Measurements from ENCODE around the gene CSF1R. TPM values are rescaled to one million over a fixed set of nuclear protein-coding genes. Genes with fewer than 3 reads are reported as not detected.

CSF1R gene
- total RNA-seq, 1 donor from 2014 or later: 0.27 TPM

DNA sequence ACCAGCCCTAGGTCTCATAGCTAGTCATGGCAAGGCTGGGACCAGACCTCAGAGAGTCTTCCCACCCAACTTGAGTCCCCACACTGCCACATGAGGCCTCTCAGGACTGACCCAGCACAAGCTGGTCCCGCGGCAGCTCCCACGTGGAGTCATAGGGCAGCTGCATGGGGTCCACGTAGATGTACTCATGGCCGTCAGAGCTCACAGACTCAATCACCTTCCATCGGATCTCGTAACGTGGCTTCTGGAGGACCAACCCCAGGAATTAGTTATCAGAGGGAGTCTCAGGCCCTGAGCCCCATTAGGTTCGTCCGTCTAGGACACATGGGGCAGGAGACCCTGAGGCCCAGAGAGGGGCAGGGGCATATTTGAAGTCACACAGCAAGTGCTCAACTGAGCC lies 39.0 kb upstream of the CSF1R start:
- no peak for DNase-seq (ENCODE audit: low spot score)
- no peaks in the 10 kb centered on the region for H3K9me3 Mint-ChIP-seq
- no peak overlapping the region for H3K27ac Mint-ChIP-seq
- H3K4me3 Mint-ChIP-seq (ENCODE audit: low read depth): no peak overlapping the region
- no peaks in the 10 kb centered on the region for H3K27me3 Mint-ChIP-seq (ENCODE audit: low read depth)
- H3K4me1 Mint-ChIP-seq (ENCODE audit: low read depth): peaks cover 1% of the 10 kb centered on the region
- H3K36me3 Mint-ChIP-seq (ENCODE audit: low read depth): no peaks in the 10 kb centered on the region
- intact Hi-C loops (cut with micrococcal nuclease): no loop called here

DNA sequence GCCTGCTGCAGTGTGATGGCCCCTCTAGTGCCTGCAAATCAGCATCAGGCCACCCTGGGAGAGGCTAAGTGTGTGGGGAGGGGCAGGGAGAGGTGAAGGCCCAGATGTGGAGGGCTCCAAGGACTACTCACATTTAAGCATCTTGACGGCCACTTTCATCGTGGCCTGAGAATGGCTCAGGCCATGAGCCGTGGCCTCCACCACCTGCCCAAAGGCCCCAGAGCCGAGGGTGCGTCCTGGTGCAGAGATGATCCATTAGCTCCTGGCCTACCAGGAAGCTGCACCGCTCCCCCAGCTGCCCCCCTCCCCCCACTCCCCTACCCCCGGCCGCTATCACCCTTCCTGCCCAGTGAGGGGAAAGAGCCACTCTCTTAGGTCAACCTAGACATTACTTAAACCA lies 38.2 kb upstream of the CSF1R start:
- Mint-ChIP-seq H3K36me3 (ENCODE audit: low read depth) (no peaks in the 10 kb centered on the region), H3K4me3 (ENCODE audit: low read depth) (no peak overlapping the region), H3K27me3 (ENCODE audit: low read depth) (no peaks in the 10 kb centered on the region), H3K4me1 (ENCODE audit: low read depth) (peaks cover 1% of the 10 kb centered on the region), H3K27ac (no peak overlapping the region), H3K9me3 (no peaks in the 10 kb centered on the region)
- intact Hi-C loops (cut with micrococcal nuclease): no loop called here
- no peak for DNase-seq (ENCODE audit: low spot score)

DNA sequence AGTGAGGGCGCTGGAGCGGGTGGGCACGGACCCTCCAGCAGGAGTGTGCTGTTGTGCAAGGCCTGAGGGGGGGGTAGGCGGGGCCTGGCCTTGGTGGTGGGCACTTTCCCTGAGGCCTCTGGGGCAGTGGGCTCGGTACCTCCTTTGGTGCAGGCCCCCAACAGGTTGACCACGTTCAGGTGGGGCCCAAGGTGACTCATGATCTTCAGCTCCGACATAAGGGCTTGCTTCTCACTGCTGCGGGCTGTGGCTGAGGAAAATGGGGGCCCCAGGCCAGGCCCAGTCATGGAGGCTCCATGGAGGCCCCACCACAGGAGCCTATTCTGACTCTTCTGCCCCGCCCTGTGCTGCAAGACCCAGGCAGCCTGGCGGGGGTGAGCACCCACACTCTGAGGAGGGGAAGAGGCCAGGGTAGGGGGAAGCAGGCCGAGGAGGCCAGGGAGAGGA lies 37.8 kb upstream of the CSF1R start:
- intact Hi-C loops (cut with micrococcal nuclease): no loop called here
- Mint-ChIP-seq H3K27me3 (ENCODE audit: low read depth) (no peaks in the 10 kb centered on the region), H3K4me1 (ENCODE audit: low read depth) (peaks cover 1% of the 10 kb centered on the region), H3K27ac (no peak overlapping the region), H3K9me3 (no peaks in the 10 kb centered on the region), H3K4me3 (ENCODE audit: low read depth) (no peak overlapping the region), H3K36me3 (ENCODE audit: low read depth) (no peaks in the 10 kb centered on the region)
- DNase-seq (ENCODE audit: low spot score): no peak

DNA sequence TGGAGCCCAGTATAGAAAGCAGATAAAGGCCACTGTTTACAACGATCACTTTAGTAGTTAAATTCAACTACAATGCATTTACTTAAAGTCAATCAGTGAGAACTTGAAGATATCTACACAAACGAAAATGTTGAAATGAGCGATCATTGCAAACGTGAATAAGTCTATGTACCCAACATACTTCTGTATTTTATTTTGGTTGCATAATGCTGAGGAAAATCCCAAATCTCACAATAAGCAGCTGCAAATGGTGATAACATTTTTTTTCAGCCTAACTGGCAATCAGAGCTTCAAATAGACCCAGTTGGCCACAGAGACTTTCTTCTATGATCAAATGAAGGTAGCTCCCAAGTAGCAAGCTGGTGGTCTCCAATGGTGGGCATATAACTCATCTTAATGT lies 37.2 kb upstream of the CSF1R start:
- intact Hi-C loops (cut with micrococcal nuclease): no loop called here
- peaks cover 1% of the 10 kb centered on the region for H3K4me1 Mint-ChIP-seq (ENCODE audit: low read depth)
- no peaks in the 10 kb centered on the region for H3K27me3 Mint-ChIP-seq (ENCODE audit: low read depth)
- no peak overlapping the region for H3K4me3 Mint-ChIP-seq (ENCODE audit: low read depth)
- no peak overlapping the region for H3K27ac Mint-ChIP-seq
- no peaks in the 10 kb centered on the region for H3K36me3 Mint-ChIP-seq (ENCODE audit: low read depth)
- H3K9me3 Mint-ChIP-seq: no peaks in the 10 kb centered on the region
- DNase-seq (ENCODE audit: low spot score): no peak

DNA sequence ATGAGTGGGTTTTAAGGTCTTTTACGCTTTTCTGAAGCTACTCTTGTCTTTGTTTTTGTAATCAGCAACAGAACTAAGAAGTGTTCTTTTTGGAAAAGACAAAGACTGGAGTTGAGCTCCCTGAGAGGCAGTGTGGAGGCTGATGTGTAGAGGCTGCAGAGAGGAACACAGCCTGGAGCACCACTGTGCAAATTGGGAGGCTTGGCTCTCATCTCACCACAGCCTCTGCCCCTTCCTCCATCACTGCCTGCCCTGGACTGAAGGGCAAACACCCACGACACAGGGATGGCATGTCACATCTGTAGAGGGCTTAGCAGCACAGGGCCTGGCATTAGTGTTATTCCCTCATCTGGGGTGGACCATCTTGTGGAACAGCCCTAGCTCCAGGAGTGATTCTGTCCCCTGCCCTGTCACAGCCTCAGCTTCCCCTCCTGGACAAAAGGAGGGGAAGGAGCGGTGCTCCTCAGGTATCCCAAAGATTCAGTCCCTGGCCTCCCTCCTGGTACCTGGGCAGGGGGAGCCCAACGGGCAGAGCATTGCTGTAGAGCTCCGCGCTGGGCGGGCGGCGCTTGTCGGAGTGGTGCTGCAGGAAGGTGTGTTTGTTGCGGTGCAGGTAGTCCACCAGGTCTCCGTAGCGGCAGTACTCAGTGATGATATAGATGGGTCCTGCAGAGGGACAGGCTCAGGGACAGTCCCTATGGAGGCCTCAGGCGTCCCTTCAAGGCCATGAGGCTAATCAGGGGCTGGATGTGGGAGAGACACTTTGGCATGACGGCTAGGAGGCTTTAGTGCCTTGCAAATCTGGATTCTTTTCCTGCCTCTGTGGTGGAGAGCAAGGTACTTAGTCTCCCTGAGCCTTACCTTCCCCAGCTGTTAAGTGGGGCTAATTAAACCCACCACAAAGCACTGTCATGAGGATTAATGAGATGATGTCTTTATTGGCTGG lies 36.5 kb upstream of the CSF1R start:
- intact Hi-C loops (cut with micrococcal nuclease): no loop called here
- Mint-ChIP-seq H3K4me3 (ENCODE audit: low read depth) (no peak overlapping the region), H3K36me3 (ENCODE audit: low read depth) (no peaks in the 10 kb centered on the region), H3K4me1 (ENCODE audit: low read depth) (peaks cover 1% of the 10 kb centered on the region), H3K9me3 (no peaks in the 10 kb centered on the region), H3K27me3 (ENCODE audit: low read depth) (no peaks in the 10 kb centered on the region), H3K27ac (no peak overlapping the region)
- no peak for DNase-seq (ENCODE audit: low spot score)

DNA sequence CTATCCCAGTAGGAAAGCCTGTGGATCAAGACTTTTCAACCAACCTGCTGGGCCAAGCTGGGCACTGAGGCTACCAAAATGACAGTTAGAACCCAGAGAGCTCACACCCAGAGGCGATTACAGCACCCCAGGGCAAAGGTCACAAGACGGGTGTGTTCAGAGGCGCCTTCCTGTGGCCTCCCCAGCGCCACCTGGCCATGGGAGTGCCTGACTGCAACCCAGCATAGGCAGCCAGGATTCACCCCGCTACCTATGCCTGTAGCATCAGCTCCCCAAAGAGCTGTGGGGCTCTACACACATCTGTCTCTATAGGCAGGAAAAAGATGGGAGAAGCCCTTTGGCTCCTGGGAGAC lies 35.8 kb upstream of the CSF1R start:
- no peaks in the 10 kb centered on the region for H3K9me3 Mint-ChIP-seq
- H3K4me1 Mint-ChIP-seq (ENCODE audit: low read depth): peaks cover 1% of the 10 kb centered on the region
- peak; percentile 28 for DNase-seq (ENCODE audit: low spot score)
- no peak overlapping the region for H3K4me3 Mint-ChIP-seq (ENCODE audit: low read depth)
- H3K27ac Mint-ChIP-seq: no peak overlapping the region
- intact Hi-C loops (cut with micrococcal nuclease): no loop called here
- no peaks in the 10 kb centered on the region for H3K36me3 Mint-ChIP-seq (ENCODE audit: low read depth)
- no peaks in the 10 kb centered on the region for H3K27me3 Mint-ChIP-seq (ENCODE audit: low read depth)

DNA sequence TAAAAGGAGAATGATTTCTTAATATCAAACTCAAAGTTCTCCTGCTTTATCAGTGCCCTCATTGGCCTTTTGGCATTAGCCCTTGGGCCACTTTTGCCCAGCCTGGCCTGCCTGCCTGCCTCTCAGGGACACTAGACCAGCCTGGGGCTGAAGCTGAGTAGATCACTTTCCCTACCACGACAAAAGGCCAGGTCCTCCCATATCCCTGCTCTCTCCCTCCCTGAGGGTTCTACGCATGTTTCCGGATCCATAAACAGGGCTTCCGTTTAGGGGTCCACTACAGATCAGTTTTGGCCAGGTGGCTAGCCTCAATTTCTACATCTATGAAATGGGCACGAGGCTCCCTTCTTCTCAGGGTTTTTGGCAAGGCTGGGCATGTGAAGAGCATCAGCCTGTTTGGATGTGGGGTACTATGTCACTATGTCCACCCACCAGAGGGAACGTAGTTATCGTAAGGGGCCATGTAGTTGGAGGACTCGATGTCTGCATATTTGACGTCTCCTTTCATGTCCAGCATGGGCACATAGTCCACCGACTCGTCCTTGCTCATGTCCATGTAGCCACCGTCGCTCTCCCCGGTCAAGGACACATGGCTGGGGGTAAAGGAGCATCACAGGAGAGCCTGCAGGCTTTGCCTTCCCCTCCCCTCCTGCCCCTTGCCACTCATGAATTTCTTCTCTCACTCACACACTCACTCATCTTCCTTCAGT lies 35.2 kb upstream of the CSF1R start:
- Mint-ChIP-seq H3K27me3 (ENCODE audit: low read depth) (no peaks in the 10 kb centered on the region), H3K27ac (no peak overlapping the region), H3K36me3 (ENCODE audit: low read depth) (no peaks in the 10 kb centered on the region), H3K4me3 (ENCODE audit: low read depth) (no peak overlapping the region), H3K4me1 (ENCODE audit: low read depth) (peaks cover 1% of the 10 kb centered on the region), H3K9me3 (no peaks in the 10 kb centered on the region)
- intact Hi-C loops (cut with micrococcal nuclease): no loop called here
- no peak for DNase-seq (ENCODE audit: low spot score)

DNA sequence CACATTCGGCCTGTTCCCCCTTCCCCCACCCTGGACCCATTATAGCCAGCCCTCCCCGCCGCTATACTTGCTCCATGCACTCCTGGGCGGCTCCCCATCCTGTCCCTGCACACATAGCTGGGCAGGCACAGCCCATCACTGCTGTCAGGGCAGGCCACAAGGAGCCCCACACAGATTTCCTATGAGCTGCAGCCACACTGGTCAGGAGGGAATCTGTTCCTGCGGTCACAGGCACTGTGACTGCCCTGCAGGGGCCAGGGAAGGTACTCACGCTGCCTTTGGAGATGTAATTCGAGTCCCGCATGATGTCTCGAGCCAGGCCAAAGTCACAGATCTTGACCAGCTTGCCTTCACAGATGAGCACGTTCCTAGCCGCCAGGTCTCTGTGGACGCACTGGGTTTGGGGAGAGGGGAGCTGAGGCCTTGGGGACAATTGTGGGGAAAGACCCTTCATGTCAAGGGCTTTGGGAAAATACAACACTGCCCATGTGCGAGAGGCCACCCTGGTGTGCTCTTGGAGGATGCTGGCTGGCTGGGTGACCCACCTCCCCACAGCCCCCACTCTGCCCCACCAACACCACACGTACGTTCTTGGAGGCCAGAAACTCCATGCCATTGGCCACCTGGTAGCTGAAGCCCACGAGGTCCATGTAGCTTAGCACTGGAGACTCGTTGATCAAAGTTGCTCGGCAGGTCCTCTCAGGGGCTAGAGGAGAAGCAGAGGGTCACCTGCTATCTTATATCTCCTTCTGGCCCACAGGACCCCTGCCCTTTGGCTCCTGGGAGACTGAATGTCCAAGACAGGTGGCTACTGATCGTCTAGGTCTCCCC lies 34.5 kb upstream of the CSF1R start:
- Mint-ChIP-seq H3K9me3 (no peaks in the 10 kb centered on the region), H3K4me3 (ENCODE audit: low read depth) (no peak overlapping the region), H3K4me1 (ENCODE audit: low read depth) (peaks cover 1% of the 10 kb centered on the region), H3K27me3 (ENCODE audit: low read depth) (no peaks in the 10 kb centered on the region), H3K36me3 (ENCODE audit: low read depth) (no peaks in the 10 kb centered on the region), H3K27ac (no peak overlapping the region)
- DNase-seq (ENCODE audit: low spot score): no peak
- intact Hi-C loops (cut with micrococcal nuclease): no loop called here

DNA sequence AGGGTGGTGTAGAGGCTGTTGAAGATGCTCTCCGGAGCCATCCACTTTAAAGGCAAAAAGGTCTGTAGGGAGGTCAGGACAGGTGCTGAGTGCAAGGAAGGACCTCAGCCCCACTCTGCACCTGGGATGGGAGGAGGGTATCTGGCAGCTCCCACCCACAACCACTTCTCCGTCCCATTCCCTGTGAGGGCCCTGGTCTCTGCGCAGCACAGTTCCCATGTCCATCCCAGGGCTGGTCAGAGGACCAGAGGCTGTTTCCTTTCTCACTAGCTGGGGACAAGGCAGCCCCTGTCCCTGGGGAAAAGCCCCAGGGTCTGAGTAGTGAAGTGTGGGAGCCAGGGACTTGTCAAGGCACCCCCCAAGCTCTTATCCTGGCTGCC lies 33.7 kb upstream of the CSF1R start:
- intact Hi-C loops (cut with micrococcal nuclease): no loop called here

DNA sequence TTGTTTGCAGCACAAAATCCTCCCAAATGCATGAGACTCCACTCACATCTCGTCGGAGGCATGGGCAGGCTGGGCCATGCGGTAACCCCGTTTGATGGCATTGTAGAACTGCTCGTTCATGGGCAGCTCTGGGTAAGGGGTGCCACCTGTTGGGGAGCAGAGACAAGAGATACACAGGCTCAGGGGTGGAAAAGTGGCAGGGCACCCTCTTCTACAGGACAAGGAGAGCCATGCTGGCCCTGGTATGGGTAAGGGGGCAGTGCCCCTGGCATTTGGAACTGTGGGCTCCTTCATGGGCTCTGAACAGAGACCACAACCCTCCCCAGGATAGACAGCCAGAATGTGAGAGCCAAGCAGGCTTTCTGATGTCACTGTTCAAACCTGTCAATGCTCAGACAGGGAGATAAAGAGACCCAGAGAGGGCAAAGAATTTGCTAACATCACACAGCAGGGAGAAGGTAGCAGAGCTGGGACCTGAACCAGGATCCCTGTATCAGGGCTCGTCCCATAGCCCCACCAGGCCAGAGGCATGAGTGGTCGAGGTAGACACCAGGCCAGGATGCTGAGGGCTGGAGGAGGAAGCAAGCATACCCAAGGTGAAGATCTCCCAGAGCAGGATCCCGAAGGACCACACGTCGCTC lies 33.2 kb upstream of the CSF1R start:
- intact Hi-C loops (cut with micrococcal nuclease): no loop called here
- DNase-seq (ENCODE audit: low spot score): no peak

More for the DNA sequence above, 33.7 kb upstream of the CSF1R start:
- Mint-ChIP-seq H3K36me3 (ENCODE audit: low read depth) (no peaks in the 10 kb centered on the region), H3K4me1 (ENCODE audit: low read depth) (peaks cover 1% of the 10 kb centered on the region), H3K4me3 (ENCODE audit: low read depth) (no peak overlapping the region), H3K9me3 (no peaks in the 10 kb centered on the region), H3K27me3 (ENCODE audit: low read depth) (no peaks in the 10 kb centered on the region), H3K27ac (no peak overlapping the region)
- no peak for DNase-seq (ENCODE audit: low spot score)

DNA sequence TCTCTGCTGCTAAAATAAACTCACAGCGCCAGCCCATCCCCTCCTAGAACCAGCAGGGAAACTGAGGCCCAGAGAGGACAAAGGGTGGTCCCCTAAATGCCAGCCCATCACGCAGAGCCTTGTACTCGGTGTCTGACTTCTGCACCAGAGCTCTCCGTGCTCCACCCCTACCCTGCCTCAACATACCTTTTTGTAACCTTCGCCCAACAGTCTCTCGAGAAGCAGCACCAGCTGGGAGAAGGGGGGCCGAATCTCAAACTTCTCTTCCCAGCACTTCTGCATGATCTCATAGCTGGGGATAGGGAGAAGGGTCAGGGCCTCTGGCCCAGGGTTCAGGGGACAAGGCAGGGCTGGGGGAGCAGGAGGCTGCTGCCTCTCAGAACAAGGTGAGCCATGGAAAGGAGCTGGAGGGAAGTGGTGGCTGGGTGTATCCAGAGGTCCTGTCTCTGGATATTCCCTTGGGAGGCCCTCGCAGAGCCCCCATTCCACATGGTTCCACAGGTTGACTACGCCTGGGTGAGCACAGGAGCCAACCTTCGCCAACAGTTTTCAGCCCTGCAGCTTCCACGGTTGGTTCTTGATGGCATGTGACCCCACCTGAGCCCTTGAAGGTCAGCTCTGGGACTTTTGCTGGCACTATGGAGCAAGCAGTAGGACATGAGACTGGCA lies 32.3 kb upstream of the CSF1R start:
- no peak for DNase-seq (ENCODE audit: low spot score)
- H3K4me1 Mint-ChIP-seq (ENCODE audit: low read depth): peaks cover 1% of the 10 kb centered on the region
- no peaks in the 10 kb centered on the region for H3K36me3 Mint-ChIP-seq (ENCODE audit: low read depth)
- no peaks in the 10 kb centered on the region for H3K9me3 Mint-ChIP-seq
- H3K4me3 Mint-ChIP-seq (ENCODE audit: low read depth): no peak overlapping the region
- no peaks in the 10 kb centered on the region for H3K27me3 Mint-ChIP-seq (ENCODE audit: low read depth)
- no peak overlapping the region for H3K27ac Mint-ChIP-seq
- intact Hi-C loops (cut with micrococcal nuclease): no loop called here

More for the DNA sequence above, 33.2 kb upstream of the CSF1R start:
- Mint-ChIP-seq H3K27me3 (ENCODE audit: low read depth) (no peaks in the 10 kb centered on the region), H3K27ac (no peak overlapping the region), H3K4me3 (ENCODE audit: low read depth) (no peak overlapping the region), H3K4me1 (ENCODE audit: low read depth) (peaks cover 1% of the 10 kb centered on the region), H3K9me3 (no peaks in the 10 kb centered on the region), H3K36me3 (ENCODE audit: low read depth) (no peaks in the 10 kb centered on the region)

DNA sequence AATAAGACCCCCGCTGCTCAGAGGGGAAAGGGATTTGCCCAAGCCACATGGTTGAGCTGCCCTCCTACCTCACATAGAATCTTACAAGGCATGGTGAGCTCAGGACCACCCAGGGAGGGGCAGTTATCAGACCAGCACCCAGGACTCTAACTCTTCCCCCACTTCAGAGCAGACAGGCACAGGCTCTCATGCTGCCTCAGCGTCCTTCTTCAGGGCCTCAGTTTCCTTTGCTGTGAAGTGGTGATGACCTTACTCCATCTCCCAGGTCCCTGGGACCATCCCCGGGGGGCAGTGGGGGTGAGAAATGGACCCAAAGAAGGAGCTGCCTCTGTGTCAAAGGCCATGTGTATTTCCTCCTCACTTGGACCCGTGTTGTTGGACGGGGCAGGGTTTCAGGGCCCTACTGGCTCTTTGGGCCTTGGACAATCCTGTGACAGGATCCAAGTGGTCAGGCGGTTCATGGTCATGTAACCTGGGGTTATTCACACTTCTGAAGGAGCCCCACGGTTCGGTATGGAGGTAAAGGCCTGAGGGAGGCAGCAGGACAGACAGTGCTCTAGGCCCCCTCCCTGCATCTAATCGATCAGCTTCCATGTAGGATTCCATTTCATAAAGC lies 31.7 kb upstream of the CSF1R start:
- H3K27ac Mint-ChIP-seq: no peak overlapping the region
- peaks cover 1% of the 10 kb centered on the region for H3K4me1 Mint-ChIP-seq (ENCODE audit: low read depth)
- no peaks in the 10 kb centered on the region for H3K27me3 Mint-ChIP-seq (ENCODE audit: low read depth)
- DNase-seq (ENCODE audit: low spot score): no peak
- no peaks in the 10 kb centered on the region for H3K36me3 Mint-ChIP-seq (ENCODE audit: low read depth)
- H3K9me3 Mint-ChIP-seq: no peaks in the 10 kb centered on the region
- H3K4me3 Mint-ChIP-seq (ENCODE audit: low read depth): no peak overlapping the region
- intact Hi-C loops (cut with micrococcal nuclease): no loop called here

Data from activated T-helper 2 cell treated with anti-CD3 and anti-CD28 coated beads, Interferon-gamma antibody, Interleukin-2, Interleukin-4, amounts not matched to agents 10 μg/mL and 5 μg/mL and 100 μg/mL, durations not matched to agents 14 hours and 24 hours and 36 hours (primary cell).